Left kidney (tissue), 2 donors: ENCODE measurements around the gene SLC6A16. TPM values are rescaled to one million over a fixed set of nuclear protein-coding genes. Genes with fewer than 3 reads are reported as not detected.
"Not testable (repeated sequence)": the region's sequence is repeated elsewhere in the genome, so short reads cannot be mapped to it uniquely, and the experiment has no call there.

Experiments
- DNase-seq: peaks from one replicate; pipeline ENCODE4 v3.0.0-alpha.2; 2013
- polyA plus RNA-seq: library from polyadenylated mRNA; unstranded; fragments of 120-200 nt; gene quantifications from one replicate; pipeline ENCODE4 v1.2.1, GENCODE V29; 2013; ENCODE audit not compliant: insufficient read length

The SLC6A16 gene
- polyA plus RNA-seq, 1 donor = 5.3 TPM

- not testable (repeated sequence) for DNase-seq
Measured at GRCh38 chr19:49331187-49331586, 6.2 kb upstream of the SLC6A16 start.

DNA sequence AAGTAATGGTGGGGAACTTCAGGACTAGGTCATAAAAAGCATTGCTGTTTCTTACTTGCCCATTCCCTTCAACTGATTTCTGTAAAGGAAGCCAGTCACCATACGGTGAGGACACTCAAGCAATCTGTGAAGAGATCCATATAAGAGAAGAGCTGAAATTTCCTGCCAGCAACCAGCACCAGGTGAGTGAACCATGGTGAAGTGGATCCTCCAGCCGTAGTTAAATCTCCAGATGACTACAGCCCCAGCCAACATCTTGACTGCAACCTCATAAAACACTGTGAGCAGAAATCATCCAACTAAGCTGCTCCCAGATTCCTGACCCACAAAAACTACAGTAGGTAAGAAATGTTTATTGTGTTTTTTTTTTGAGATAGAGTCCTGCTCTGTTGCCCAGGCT lies 3.8 kb upstream of the SLC6A16 start:
- DNase-seq = no peak

DNA sequence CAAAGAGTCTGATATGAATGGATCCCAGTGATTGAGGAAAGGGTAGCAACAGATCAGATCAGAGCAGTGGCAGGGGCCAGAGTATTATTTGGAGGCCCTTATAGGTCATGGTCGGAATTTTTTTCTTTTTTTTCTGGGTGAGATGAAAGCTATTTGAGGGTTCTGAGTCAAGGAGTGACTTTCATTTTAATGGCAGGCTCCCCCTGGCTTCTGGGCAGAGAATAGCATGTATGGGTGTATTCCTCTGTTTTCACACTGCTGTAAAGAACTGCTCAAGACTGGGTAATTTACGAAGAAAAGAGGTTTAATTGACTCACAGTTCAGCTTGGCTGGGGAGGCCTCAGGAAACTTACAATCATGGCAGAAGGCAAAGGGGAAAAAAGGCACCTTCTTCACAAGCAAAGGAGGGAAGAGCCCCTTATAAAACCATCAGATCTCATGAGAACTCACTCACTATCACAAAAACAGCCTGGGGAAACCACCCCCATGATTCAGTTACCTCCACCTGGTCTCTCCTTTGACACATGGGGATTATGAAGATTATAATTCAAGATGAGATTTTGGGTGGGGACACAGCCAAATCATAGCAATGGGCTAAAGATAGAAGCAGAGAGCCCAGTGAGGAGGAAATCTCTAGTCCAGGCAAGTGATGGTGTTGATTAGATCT lies 3.0 kb upstream of the SLC6A16 start:
- no peak for DNase-seq

DNA sequence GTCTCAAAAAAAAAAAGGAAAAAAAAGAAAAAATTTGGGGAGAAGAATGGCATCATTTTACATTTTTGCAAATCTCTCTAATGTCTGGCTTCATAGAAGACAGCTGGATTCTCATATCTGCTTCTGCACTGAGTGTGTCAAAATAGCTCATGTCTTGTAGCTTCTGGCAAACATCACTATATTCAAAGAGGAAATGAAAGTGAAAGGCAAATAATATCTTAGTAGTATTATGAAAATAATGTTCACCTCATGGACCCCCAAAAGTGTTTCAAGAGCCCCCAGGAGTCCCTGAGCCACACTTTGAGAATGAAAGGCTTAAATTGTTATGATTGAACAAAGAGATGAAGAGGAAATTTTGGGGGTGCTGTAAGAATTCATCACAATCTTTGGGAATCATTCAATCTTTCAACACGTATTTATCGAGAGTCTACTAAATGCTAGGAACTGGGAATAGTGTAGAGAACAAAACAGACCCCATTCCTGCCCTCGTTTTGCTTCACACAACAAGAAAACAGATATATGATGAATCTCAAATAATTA lies 1.2 kb upstream of the SLC6A16 start:
- DNase-seq = no peak

DNA sequence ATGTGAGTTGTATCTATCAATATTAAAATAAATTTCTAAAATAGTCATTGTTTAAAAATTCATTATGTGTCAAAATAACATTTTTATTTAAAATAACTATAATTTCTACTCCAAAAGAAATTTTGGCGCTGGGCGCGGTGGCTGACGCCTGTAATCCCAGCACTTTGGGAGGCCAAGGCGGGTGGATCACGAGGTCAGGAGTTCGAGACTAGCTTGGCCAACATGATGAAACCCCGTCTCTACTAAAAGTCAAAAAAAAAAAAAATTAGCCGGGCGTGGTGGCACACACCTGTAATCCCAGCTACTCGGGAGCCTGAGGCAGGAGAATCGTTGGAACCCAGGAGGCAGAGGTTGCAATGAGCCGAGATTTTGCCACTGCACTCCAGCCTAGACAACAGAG lies 765 bp upstream of the SLC6A16 start:
- not testable (repeated sequence) for DNase-seq

GRCh38 chr19:49318296-49318695 lies 6.7 kb downstream of the SLC6A16 start:
- DNase-seq = no peak

GRCh38 chr19:49316284-49316683 lies 8.7 kb downstream of the SLC6A16 start:
- no peak for DNase-seq

DNA sequence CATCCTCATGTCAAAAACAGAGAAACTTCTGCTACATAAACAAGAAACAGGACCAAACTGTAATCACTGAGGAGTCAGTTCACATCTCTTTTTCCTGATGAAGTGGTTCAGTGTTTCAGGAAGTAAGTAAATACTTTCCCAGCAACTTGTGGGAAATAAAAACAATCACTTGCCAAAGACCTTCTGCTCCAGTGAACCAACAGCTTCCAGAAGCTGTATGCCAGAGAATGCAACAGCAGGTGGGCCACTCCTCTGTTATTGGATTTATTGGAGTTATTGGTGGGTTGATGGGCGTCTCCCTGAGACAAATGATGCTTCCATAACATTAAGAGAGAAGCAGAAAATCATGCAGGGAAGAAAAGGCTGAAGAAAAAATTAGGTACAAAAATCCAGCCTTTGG lies 9.9 kb downstream of the SLC6A16 start:
- DNase-seq = no peak

DNA sequence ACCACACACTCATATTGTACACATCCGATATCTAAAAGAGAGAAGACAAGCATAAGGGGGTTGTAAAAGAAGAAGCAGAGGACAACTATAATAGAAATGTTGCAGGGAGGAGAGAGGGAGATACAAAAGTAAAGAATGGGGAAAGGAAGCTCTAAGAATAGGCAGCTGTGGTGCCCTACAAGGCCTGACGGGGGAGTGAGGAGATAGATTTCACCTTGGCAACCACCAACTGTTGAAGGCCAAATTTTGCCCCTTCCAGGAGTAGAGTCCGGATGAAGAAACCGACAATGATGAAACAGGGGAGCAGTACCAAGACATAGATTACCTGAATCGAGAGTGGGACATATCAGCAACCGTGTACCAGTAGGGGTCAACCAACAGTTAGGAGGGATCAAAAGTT lies 15.9 kb downstream of the SLC6A16 start:
- no peak for DNase-seq

- not testable (repeated sequence) for DNase-seq
Measured at GRCh38 chr19:49306734-49307133, 18.3 kb downstream of the SLC6A16 start.

DNA sequence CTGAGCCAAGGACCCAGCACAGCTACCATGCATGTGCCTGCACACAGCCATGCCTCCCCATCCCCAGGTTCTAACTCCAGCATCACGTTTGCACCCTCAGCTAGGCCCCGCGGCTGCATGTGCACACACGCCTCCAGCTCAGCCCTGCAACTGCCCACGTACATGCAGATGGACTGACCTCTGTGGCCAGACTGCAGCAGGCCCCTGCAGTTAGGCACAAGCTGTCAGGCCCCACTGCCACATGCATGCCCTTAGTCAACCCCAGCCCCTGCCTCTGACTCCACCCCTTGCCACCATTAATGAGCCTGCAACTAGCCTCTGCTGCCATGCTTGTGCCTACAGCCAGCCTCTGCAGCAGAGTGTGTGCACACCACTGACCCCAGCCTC lies 23.1 kb downstream of the SLC6A16 start:
- no peak for DNase-seq

- DNase-seq = peak; percentile 30
Measured at GRCh38 chr19:49301165-49301865, 23.7 kb downstream of the SLC6A16 start.

GRCh38 chr19:49298653-49299052 lies 26.3 kb downstream of the SLC6A16 start:
- DNase-seq = not testable (repeated sequence)

DNA sequence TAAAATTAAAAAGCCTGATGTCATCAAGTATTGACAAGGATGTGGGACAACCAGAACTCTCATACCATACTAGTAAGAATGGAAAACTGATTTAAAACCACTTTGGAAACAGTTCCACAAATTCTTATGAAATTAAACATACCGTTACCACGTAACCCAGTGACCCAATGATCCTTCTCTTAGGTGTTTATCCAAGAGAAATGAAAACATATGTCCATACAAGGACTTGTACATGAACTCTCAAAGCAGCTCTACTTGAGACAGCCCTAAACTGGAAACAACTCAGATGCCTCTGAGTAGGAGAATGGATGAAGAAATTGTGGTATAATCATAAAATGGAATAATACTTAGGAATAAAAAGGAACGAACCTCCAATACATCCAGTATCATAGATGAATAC lies 27.6 kb downstream of the SLC6A16 start:
- DNase-seq = no peak

- no peak for DNase-seq
Measured at GRCh38 chr19:49295208-49295880, 29.6 kb downstream of the SLC6A16 start.

DNA sequence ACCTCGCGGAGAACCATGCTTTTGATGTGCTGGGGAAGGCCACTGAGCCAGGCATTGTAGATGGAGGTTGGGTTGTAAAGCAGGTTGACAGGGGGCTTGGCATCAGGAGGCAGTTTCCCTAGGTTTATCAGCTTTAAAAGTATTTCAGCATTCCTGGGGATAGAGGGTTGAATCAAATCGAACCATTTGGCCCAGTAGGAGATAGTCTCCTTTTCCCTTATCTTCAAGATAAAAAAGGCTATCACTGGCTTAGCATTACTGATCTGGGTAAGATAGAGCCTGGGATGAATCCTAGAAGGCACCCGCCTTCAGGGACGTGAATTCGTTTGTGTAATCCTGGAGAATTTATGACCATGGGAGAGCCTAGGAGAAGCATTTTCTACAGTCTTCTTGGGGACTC lies 30.6 kb downstream of the SLC6A16 start:
- no peak for DNase-seq

GRCh38 chr19:49290517-49290916 lies 34.5 kb downstream of the SLC6A16 start:
- no peak for DNase-seq

DNA sequence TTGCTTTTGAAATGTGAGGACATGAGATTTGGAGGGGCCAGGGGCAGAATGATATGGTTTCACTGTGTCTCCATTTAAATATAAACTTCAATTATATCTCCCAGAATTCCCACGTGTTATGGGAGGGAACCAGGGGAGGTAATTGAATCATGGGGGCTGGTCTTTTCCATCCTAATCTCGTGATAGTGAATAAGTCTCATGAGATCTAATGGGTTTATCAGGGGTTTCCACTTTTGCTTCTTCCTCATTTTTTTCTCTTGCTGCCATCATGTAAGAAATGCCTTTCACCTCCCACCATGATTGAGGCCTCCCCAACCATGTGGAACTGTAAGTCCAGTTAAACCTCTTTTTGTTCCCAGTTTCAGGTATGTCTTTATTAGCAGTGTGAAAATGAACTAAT lies 35.7 kb downstream of the SLC6A16 start:
- not testable (repeated sequence) for DNase-seq

- not testable (repeated sequence) for DNase-seq
Measured at GRCh38 chr19:49288205-49288604, 36.8 kb downstream of the SLC6A16 start.

DNA sequence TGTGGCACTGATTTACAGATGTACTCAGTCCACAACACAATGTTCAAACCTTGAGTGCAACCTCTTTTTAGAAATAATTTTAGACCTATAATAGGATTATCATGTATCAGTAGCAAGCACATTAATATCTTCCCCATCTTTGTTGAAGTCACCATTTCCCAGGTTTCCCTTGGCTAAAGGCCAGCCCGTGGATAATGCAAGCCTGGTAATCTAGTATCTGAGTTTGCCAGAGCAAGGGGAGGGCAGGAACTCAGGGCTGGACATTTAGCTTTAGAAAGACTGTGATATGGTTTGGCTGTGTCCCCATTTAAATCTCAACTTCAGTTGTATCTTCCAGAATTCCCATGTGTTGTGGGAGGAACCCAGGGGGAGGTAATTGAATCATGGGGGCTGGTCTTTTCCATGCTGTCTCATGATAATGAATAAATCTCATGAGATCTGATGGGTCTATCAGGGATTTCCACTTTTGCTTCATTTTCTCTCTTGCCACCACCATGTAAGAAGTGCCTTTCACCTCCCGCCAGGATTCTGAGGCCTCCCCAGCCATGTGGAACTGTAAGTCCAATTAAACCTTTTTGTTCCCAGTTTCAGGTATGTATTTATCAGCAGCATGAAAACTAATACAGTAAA lies 37.7 kb downstream of the SLC6A16 start:
- DNase-seq = no peak

- DNase-seq = no peak
Measured at GRCh38 chr19:49282184-49282583, 42.8 kb downstream of the SLC6A16 start.

- DNase-seq = no peak
Measured at GRCh38 chr19:49272204-49272603, 52.8 kb downstream of the SLC6A16 start.
